Thyroid gland (tissue), 4 donors: ENCODE measurements around the gene HSD17B4. TPM values are rescaled to one million over a fixed set of nuclear protein-coding genes. Genes with fewer than 3 reads are reported as not detected.

Experiments used
- DNase-seq, 2 donors: peaks; one replicate each; pipeline ENCODE4 v3.0.0-alpha.2; 2019
- H3K27ac ChIP-seq, 3 donors: fragments of 200-600 bp; sonication (generic); 1 replicate in 2 of 3; 2 replicates in 1 of 3; pipeline ENCODE4 v1.5.1; 2016 to 2019; ENCODE audit warnings: mild to moderate bottlenecking in 1 of 3, moderate library complexity in 1 of 3
- H3K27me3 ChIP-seq: fragments of 200-600 bp; sonication (generic); one replicate; pipeline ENCODE4 v1.5.1; 2019
- H3K36me3 ChIP-seq, 2 donors: fragments of 200-600 bp; sonication (generic); one replicate each; pipeline ENCODE4 v1.5.1; 2016 to 2019
- H3K4me1 ChIP-seq, 2 donors: fragments of 200-600 bp; sonication (generic); one replicate each; pipeline ENCODE4 v1.5.1; 2017 to 2019
- H3K4me3 ChIP-seq, 3 donors: fragments of 200-600 bp; sonication (generic); replicated peaks in 1 of 3; 1 replicate in 2 of 3; 2 replicates in 1 of 3; pipeline ENCODE4 v1.5.1; 2016; ENCODE audit warnings: mild to moderate bottlenecking in 1 of 3
- H3K9me3 ChIP-seq: fragments of 200-600 bp; sonication (generic); one replicate; pipeline ENCODE4 v1.5.1; 2017
- POLR2A ChIP-seq, 2 donors: fragments of 450-650 bp; IDR thresholded peaks; one replicate each; pipeline ENCODE4 v1.6.1; 2017; ENCODE audit warnings: antibody characterized with exemption in 2 of 2, mild to moderate bottlenecking in 2 of 2, moderate library complexity in 1 of 2
- WGBS, 2 donors: methylation state at CpG; one replicate each; pipeline ENCODE4 v1.1.5; 2017; 5-methylcytosine and 5-hydroxymethylcytosine counted together
- intact Hi-C: fragments of 100-400 bp; cut with DNase I; formaldehyde crosslinking; loops from one replicate; pipeline ENCODE4 v1.15.1; 2023
- total RNA-seq, 4 donors: library from RNA; depleted of rRNA; stranded (reverse); fragments of >200 nt; gene quantifications; one replicate each; pipeline ENCODE4 v1.2.3, GENCODE V29; 2016
- TF ChIP-seq, protein P1 (sequence below), 6 experiments: fragments of 200-600 bp in 3 of 6; fragments of 450-650 bp in 3 of 6; sonication (generic) in 3 of 6; IDR thresholded peaks; one replicate each; pipeline ENCODE4 v1.5.1; 2016 to 2019; ENCODE audit warnings: antibody characterized with exemption in 6 of 6, mild to moderate bottlenecking in 2 of 6, inconsistent platforms in 1 of 6, moderate library complexity in 1 of 6

HSD17B4 gene, protein sequence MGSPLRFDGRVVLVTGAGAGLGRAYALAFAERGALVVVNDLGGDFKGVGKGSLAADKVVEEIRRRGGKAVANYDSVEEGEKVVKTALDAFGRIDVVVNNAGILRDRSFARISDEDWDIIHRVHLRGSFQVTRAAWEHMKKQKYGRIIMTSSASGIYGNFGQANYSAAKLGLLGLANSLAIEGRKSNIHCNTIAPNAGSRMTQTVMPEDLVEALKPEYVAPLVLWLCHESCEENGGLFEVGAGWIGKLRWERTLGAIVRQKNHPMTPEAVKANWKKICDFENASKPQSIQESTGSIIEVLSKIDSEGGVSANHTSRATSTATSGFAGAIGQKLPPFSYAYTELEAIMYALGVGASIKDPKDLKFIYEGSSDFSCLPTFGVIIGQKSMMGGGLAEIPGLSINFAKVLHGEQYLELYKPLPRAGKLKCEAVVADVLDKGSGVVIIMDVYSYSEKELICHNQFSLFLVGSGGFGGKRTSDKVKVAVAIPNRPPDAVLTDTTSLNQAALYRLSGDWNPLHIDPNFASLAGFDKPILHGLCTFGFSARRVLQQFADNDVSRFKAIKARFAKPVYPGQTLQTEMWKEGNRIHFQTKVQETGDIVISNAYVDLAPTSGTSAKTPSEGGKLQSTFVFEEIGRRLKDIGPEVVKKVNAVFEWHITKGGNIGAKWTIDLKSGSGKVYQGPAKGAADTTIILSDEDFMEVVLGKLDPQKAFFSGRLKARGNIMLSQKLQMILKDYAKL
- total RNA-seq = 100 to 1,000 TPM; 334 to 615 (median 467) TPM

DNA sequence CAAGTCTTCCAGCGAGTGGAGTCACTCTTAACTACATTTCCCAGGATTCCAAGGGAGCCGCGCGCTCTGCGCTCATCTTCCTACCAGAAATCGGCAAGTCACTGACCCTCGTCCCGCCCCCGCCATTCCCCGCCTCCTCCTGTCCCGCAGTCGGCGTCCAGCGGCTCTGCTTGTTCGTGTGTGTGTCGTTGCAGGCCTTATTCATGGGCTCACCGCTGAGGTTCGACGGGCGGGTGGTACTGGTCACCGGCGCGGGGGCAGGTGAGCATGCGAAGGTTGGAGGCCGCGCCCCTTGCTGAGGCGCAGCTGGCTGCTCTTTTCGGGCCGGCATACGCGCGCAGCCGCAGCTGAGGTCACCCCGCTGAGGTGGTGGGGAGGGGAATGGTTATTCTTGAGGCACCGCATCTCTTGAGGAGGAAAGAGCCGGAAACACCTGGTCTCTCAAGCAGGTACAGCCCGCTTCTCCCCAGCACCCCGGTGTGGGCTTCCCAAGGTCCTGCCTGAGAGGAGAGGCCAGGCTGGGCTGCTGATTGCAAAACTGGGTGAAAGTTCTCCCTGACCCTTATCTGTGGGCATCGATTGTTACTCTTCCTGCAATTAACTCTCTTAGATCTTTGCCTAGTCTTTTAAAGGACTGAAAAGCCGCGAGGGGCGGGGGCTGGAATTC lies at the start of gene HSD17B4:
HSD17B4 (plus strand) TSS at position 125 of the 667 bp plus-strand sequence; CDS start at position 204, 79 bp downstream.
- TF ChIP-seq POLR2A (IDR thresholded peaks at IDR 0.05) = peak; percentile 64 to 82
- TF ChIP-seq, protein P1, sequence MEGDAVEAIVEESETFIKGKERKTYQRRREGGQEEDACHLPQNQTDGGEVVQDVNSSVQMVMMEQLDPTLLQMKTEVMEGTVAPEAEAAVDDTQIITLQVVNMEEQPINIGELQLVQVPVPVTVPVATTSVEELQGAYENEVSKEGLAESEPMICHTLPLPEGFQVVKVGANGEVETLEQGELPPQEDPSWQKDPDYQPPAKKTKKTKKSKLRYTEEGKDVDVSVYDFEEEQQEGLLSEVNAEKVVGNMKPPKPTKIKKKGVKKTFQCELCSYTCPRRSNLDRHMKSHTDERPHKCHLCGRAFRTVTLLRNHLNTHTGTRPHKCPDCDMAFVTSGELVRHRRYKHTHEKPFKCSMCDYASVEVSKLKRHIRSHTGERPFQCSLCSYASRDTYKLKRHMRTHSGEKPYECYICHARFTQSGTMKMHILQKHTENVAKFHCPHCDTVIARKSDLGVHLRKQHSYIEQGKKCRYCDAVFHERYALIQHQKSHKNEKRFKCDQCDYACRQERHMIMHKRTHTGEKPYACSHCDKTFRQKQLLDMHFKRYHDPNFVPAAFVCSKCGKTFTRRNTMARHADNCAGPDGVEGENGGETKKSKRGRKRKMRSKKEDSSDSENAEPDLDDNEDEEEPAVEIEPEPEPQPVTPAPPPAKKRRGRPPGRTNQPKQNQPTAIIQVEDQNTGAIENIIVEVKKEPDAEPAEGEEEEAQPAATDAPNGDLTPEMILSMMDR (IDR thresholded peaks at IDR 0.05) = no peak
- H3K4me1 ChIP-seq = peaks cover 5 to 12% of the 10 kb centered on the region in 2 donors
- WGBS, 2 donors = 0 to 1% methylated on average over 20 to 35 of the region's 42 CpGs
- DNase-seq = peak; percentile 94 to 95
- H3K9me3 ChIP-seq = no peaks in the 10 kb centered on the region
- peak within 1 kb of the TSS; percentile 92 to 97 (median 93) for H3K27ac ChIP-seq
- peaks cover 0 to 6% of the 10 kb centered on the region in 2 donors for H3K36me3 ChIP-seq
- H3K27me3 ChIP-seq = no peaks in the 10 kb centered on the region
- H3K4me3 ChIP-seq = peak within 1 kb of the TSS; percentile 8 to 84 (median 81)
- intact Hi-C loops = no loop called here

GRCh38 chr5:119402555-119402954 lies 49.7 kb upstream of the HSD17B4 start:
- Histone ChIP-seq H3K9me3 (no peaks in the 10 kb centered on the region), H3K27ac (no peak overlapping the region), H3K4me1 (peaks cover 14 to 29% of the 10 kb centered on the region in 2 donors), H3K4me3 (no peak overlapping the region), H3K36me3 (no peaks in the 10 kb centered on the region), H3K27me3 (no peaks in the 10 kb centered on the region)
- no peak for DNase-seq
- WGBS, 2 donors = 69% methylated on average over 4 of the region's 4 CpGs
- TF ChIP-seq, protein P1 (IDR thresholded peaks at IDR 0.05) = no peak
- TF ChIP-seq POLR2A (IDR thresholded peaks at IDR 0.05) = no peak
- intact Hi-C loops = loop anchor here (10.0 kb wide), 1 partner anchor 78 kb away; no protein-coding TSS in a partner anchor

GRCh38 chr5:119404033-119404432 lies 48.3 kb upstream of the HSD17B4 start:
- H3K4me3 ChIP-seq = no peak overlapping the region
- intact Hi-C loops = loop anchor here (10.0 kb wide), 1 partner anchor 79 kb away; no protein-coding TSS in a partner anchor
- H3K4me1 ChIP-seq = peaks cover 10 to 15% of the 10 kb centered on the region in 2 donors
- H3K9me3 ChIP-seq = no peaks in the 10 kb centered on the region
- DNase-seq = no peak
- H3K27ac ChIP-seq = no peak overlapping the region
- no peaks in the 10 kb centered on the region for H3K27me3 ChIP-seq
- TF ChIP-seq, protein P1 (IDR thresholded peaks at IDR 0.05) = no peak
- TF ChIP-seq POLR2A (IDR thresholded peaks at IDR 0.05) = no peak
- H3K36me3 ChIP-seq = no peaks in the 10 kb centered on the region
- WGBS, 2 donors = 92 to 96% methylated on average over 2 of the region's 2 CpGs

GRCh38 chr5:119405419-119405818 lies 46.9 kb upstream of the HSD17B4 start:
- TF ChIP-seq, protein P1 (IDR thresholded peaks at IDR 0.05) = no peak
- TF ChIP-seq POLR2A (IDR thresholded peaks at IDR 0.05) = no peak
- no peaks in the 10 kb centered on the region for H3K36me3 ChIP-seq
- H3K27ac ChIP-seq = no peak overlapping the region
- H3K27me3 ChIP-seq = no peaks in the 10 kb centered on the region
- no peak overlapping the region for H3K4me3 ChIP-seq
- intact Hi-C loops = loop anchor here (10.0 kb wide), 1 partner anchor 81 kb away; no protein-coding TSS in a partner anchor
- H3K4me1 ChIP-seq = peaks cover 0 to 3% of the 10 kb centered on the region in 2 donors
- H3K9me3 ChIP-seq = no peaks in the 10 kb centered on the region
- 88 to 92% methylated on average over 4 of the region's 4 CpGs for WGBS, 2 donors
- no peak for DNase-seq
